Activated CD8-positive, alpha-beta memory T cell treated with anti-CD3 and anti-CD28 coated beads for 1 hour (primary cell): Measurements from ENCODE around the gene SLC30A3.

Source experiments
- DNase-seq, 2 donors: peaks; one replicate each; pipeline ENCODE4 v3.0.0-alpha.2; 2020; ENCODE audit warnings: low read depth in 1 of 2; ENCODE audit errors: extremely low read depth in 1 of 2

SLC30A3 gene

GRCh38 chr2:27236136-27236535 lies 26.7 kb downstream of the SLC30A3 start:
- no peak for DNase-seq

GRCh38 chr2:27233341-27233740 lies 29.5 kb downstream of the SLC30A3 start:
- DNase-seq: no peak

- no peak for DNase-seq
These were observed 30.9 kb downstream of the SLC30A3 start for GRCh38 chr2:27231921-27232320.

- DNase-seq: no peak
These were observed 35.3 kb downstream of the SLC30A3 start for GRCh38 chr2:27227501-27227900.

GRCh38 chr2:27225526-27225925 lies 37.3 kb downstream of the SLC30A3 start:
- DNase-seq: no peak

GRCh38 chr2:27223416-27223815 lies 39.4 kb downstream of the SLC30A3 start:
- DNase-seq: no peak

- no peak for DNase-seq
These were observed 40.4 kb downstream of the SLC30A3 start for GRCh38 chr2:27222407-27222806.

- DNase-seq: no peak
These were observed 41.7 kb downstream of the SLC30A3 start for GRCh38 chr2:27221166-27221565.

- DNase-seq: no peak
These were observed 42.8 kb downstream of the SLC30A3 start for GRCh38 chr2:27220091-27220490.

- no peak for DNase-seq
These were observed 43.8 kb downstream of the SLC30A3 start for GRCh38 chr2:27219091-27219490.

- DNase-seq: no peak
These were observed 44.2 kb downstream of the SLC30A3 start for GRCh38 chr2:27218614-27219013.

- peak; percentile 56 to 80 for DNase-seq
These were observed 45.4 kb downstream of the SLC30A3 start, which contains the start of gene CAD for GRCh38 chr2:27217173-27218121. Gene CAD (plus strand): TSS chr2:27217369. CDS start chr2:27217552, 183 bp downstream.

- no peak for DNase-seq
These were observed 46.3 kb downstream of the SLC30A3 start for GRCh38 chr2:27216416-27217137.

- DNase-seq: no peak
These were observed 47.9 kb downstream of the SLC30A3 start for GRCh38 chr2:27214941-27215340.

- no peak for DNase-seq
These were observed 50.0 kb downstream of the SLC30A3 start for GRCh38 chr2:27212626-27213471.

GRCh38 chr2:27211943-27212625 lies 50.8 kb downstream of the SLC30A3 start, which contains the start of the genes ATRAID and SLC5A6:
Gene ATRAID (plus strand): TSS chr2:27212041. CDS start chr2:27212369, 328 bp downstream.
Gene SLC5A6 (minus strand): TSS chr2:27212268. CDS start chr2:27207650, 4,618 bp downstream.
- DNase-seq: peak; percentile 63 to 85

- DNase-seq: no peak
These were observed 51.5 kb downstream of the SLC30A3 start for GRCh38 chr2:27211241-27211942.

GRCh38 chr2:27209621-27210401 lies 53.0 kb downstream of the SLC30A3 start:
- no peak for DNase-seq
